A673 (cell line): ENCODE data around the gene NDUFC1. TPM values are rescaled to one million over a fixed set of nuclear protein-coding genes. Genes with fewer than 3 reads are reported as not detected.

Experiments
- BruUV-seq: library from RNA; stranded (reverse); fragments of 400-500 nt; replicated peaks from 2 replicates; lab custom pipeline; 2021; lab: Mats Ljungman, UMichigan
- CTCF ChIA-PET: fragments of 300-600 bp; sonication (Branson Sonifier 250); formaldehyde crosslinking; loops from one replicate; lab custom pipeline; 2022; ENCODE audit warnings: antibody characterized with exemption; lab: Charles Lee
- POLR2A ChIA-PET: fragments of 300-600 bp; sonication (Branson Sonifier 250); formaldehyde crosslinking; loops from one replicate; lab custom pipeline; 2022; ENCODE audit warnings: antibody characterized with exemption; ENCODE audit not compliant: low non-redundant PET; lab: Charles Lee
- DNase-seq: peaks from one replicate; pipeline ENCODE4 v3.0.0-alpha.2; 2015; ENCODE audit warnings: low spot score
- H3K27ac ChIP-seq: fragments of 200-600 bp; sonication (generic); 2 replicates; pipeline ENCODE4 v1.5.1; 2016; ENCODE audit warnings: mixed run types, low read depth, mild to moderate bottlenecking, mixed read lengths, antibody characterized with exemption, low read length; ENCODE audit not compliant: poor library complexity, severe bottlenecking
- H3K27me3 ChIP-seq: fragments of 200-600 bp; sonication (generic); replicated peaks from 2 replicates; pipeline ENCODE4 v1.6.1; 2017; ENCODE audit warnings: mixed run types, low read depth, mild to moderate bottlenecking, mixed read lengths, antibody characterized with exemption, low read length; ENCODE audit not compliant: insufficient read depth, poor library complexity
- H3K36me3 ChIP-seq: fragments of 200-600 bp; sonication (generic); 2 replicates; pipeline ENCODE4 v1.6.1; 2016; ENCODE audit warnings: mixed run types, mild to moderate bottlenecking, mixed read lengths, antibody characterized with exemption, low read length; ENCODE audit not compliant: insufficient read depth, poor library complexity, severe bottlenecking
- H3K4me1 ChIP-seq: fragments of 200-600 bp; sonication (generic); 2 replicates; pipeline ENCODE4 v1.6.1; 2017; ENCODE audit warnings: mixed run types, mild to moderate bottlenecking, mixed read lengths, antibody characterized with exemption, low read length; ENCODE audit not compliant: insufficient read depth, poor library complexity, severe bottlenecking
- H3K4me3 ChIP-seq: fragments of 200-600 bp; sonication (generic); 2 replicates; pipeline ENCODE4 v1.5.1; 2016; ENCODE audit warnings: low read depth, mixed run types, mild to moderate bottlenecking, mixed read lengths, low read length; ENCODE audit not compliant: poor library complexity, severe bottlenecking
- H3K9me3 ChIP-seq: fragments of 200-600 bp; sonication (generic); 2 replicates; pipeline ENCODE4 v1.6.1; 2016; ENCODE audit warnings: mixed run types, low read depth, mild to moderate bottlenecking, mixed read lengths, antibody characterized with exemption, low read length; ENCODE audit not compliant: poor library complexity, severe bottlenecking
- CTCF ChIP-seq: fragments of 300-800, 200-600 bp; sonication (generic); conservative IDR thresholded peaks from 2 replicates; pipeline ENCODE4 v1.5.1; 2017; ENCODE audit warnings: low read depth, mild to moderate bottlenecking, antibody characterized with exemption, low read length, moderate library complexity, mixed read lengths
- EZH2 ChIP-seq: fragments of 200-600 bp; sonication (generic); IDR thresholded peaks from 2 replicates; pipeline ENCODE4 v1.6.1; 2017; ENCODE audit warnings: borderline replicate concordance, low read depth, mild to moderate bottlenecking, mixed read lengths, antibody characterized with exemption, low read length; ENCODE audit not compliant: poor library complexity, severe bottlenecking
- intact Hi-C: fragments of 100-400 bp; cut with micrococcal nuclease; formaldehyde crosslinking; loops from one replicate; pipeline ENCODE4 v1.10.0; 2022; ENCODE audit not compliant: unreplicated experiment
- total RNA-seq: library from RNA; stranded (reverse); gene quantifications from 2 replicates; pipeline ENCODE4 v1.2.3, GENCODE V29; 2021

NDUFC1 gene
- total RNA-seq, 1 experiment from 2014 or later, result 116 TPM

- CTCF ChIA-PET, result no interaction called here
- no peak for TF ChIP-seq EZH2
- TF ChIP-seq CTCF, result no peak
- intact Hi-C loops, result no loop called here
- no peak for DNase-seq
- Histone ChIP-seq H3K9me3 (peaks cover 5% of the 10 kb centered on the region), H3K36me3 (no peaks in the 10 kb centered on the region), H3K4me3 (no peak overlapping the region), H3K27ac (no peak overlapping the region), H3K4me1 (no peaks in the 10 kb centered on the region), H3K27me3 (no peaks in the 10 kb centered on the region)
- BruUV-seq, result no TSS peak
- POLR2A ChIA-PET, result no interaction called here
Observed at GRCh38 chr4:139241784-139242151, 60.5 kb downstream of the NDUFC1 start.

GRCh38 chr4:139241086-139241783 is 61.0 kb downstream of the NDUFC1 start:
- H3K4me1 ChIP-seq, result no peaks in the 10 kb centered on the region
- intact Hi-C loops, result no loop called here
- no peaks in the 10 kb centered on the region for H3K27me3 ChIP-seq
- TF ChIP-seq EZH2 (no peak), CTCF (no peak)
- no peaks in the 10 kb centered on the region for H3K36me3 ChIP-seq
- no peak overlapping the region for H3K27ac ChIP-seq
- H3K9me3 ChIP-seq, result peaks cover 5% of the 10 kb centered on the region
- ChIA-PET POLR2A (no interaction called here), CTCF (no interaction called here)
- H3K4me3 ChIP-seq, result no peak overlapping the region
- no TSS peak for BruUV-seq
- no peak for DNase-seq

Other genes with a start within 250 kb of the NDUFC1 start
- gene ELF2, start 125.3 kb downstream of the NDUFC1 start, total RNA-seq, result 42.4 and 46.1 TPM in 2 replicates
- gene MGARP, start 22.3 kb downstream of the NDUFC1 start, total RNA-seq, result 6.0 and 6.9 TPM in 2 replicates
- gene NAA15, start 972 bp downstream of the NDUFC1 start, total RNA-seq, result 105 and 123 TPM in 2 replicates
- gene RAB33B, start 151.6 kb upstream of the NDUFC1 start, total RNA-seq, result 6.9 and 8.5 TPM in 2 replicates